ENCODE results near the gene MMP24OS. TPM values are rescaled to one million over a fixed set of nuclear protein-coding genes. Genes with fewer than 3 reads are reported as not detected.

Gene MMP24OS
- total RNA-seq, 4 donors from 2014 or later = 22.7 to 47.6 (median 25.4) TPM

DNA sequence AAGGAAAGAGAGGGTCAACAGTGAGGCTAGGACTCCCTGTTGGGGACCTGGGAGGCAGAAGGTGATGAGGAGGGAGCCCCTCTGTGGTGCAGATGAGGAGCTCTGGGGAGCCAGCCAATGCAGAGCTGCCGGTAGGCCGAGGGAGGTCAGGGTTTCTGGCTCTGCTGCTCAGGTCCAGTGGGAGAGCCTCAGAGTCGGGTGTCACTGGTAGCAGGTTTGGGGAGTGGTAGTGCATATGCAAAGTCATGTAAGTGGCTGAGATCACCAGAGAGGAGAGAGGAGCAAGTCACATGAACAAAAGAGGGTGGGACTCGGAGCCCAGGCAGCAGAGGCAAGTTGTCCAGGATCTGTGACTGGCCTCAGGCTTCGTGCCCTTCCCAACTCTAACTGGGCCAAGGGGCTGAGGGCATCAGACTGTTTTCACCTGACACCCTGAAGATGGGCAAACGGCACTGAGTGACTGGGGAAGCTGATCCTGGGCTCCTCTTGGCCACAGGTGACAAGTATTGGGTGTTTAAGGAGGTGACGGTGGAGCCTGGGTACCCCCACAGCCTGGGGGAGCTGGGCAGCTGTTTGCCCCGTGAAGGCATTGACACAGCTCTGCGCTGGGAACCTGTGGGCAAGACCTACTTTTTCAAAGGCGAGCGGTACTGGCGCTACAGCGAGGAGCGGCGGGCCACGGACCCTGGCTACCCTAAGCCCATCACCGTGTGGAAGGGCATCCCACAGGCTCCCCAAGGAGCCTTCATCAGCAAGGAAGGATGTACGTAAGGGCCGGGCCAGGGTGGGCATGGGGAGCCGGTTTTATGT is 6.6 kb downstream of the MMP24OS start:
- no peak for DNase-seq (ENCODE audit: low spot score in 2 of 2)
- intact Hi-C loops (cut with DNase I; ENCODE audit: low total_unique reads) = no loop called here
- H3K4me3 ChIP-seq (ENCODE audit: low read depth, poor library complexity, severe bottlenecking) = no peak overlapping the region
- 85 to 90% methylated on average over 20 of the region's 20 CpGs for WGBS, 2 donors
- no peak for TF ChIP-seq POLR2A (IDR thresholded peaks at IDR 0.05)
- TF ChIP-seq, protein P1, sequence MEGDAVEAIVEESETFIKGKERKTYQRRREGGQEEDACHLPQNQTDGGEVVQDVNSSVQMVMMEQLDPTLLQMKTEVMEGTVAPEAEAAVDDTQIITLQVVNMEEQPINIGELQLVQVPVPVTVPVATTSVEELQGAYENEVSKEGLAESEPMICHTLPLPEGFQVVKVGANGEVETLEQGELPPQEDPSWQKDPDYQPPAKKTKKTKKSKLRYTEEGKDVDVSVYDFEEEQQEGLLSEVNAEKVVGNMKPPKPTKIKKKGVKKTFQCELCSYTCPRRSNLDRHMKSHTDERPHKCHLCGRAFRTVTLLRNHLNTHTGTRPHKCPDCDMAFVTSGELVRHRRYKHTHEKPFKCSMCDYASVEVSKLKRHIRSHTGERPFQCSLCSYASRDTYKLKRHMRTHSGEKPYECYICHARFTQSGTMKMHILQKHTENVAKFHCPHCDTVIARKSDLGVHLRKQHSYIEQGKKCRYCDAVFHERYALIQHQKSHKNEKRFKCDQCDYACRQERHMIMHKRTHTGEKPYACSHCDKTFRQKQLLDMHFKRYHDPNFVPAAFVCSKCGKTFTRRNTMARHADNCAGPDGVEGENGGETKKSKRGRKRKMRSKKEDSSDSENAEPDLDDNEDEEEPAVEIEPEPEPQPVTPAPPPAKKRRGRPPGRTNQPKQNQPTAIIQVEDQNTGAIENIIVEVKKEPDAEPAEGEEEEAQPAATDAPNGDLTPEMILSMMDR (IDR thresholded peaks at IDR 0.05) = no peak

DNA sequence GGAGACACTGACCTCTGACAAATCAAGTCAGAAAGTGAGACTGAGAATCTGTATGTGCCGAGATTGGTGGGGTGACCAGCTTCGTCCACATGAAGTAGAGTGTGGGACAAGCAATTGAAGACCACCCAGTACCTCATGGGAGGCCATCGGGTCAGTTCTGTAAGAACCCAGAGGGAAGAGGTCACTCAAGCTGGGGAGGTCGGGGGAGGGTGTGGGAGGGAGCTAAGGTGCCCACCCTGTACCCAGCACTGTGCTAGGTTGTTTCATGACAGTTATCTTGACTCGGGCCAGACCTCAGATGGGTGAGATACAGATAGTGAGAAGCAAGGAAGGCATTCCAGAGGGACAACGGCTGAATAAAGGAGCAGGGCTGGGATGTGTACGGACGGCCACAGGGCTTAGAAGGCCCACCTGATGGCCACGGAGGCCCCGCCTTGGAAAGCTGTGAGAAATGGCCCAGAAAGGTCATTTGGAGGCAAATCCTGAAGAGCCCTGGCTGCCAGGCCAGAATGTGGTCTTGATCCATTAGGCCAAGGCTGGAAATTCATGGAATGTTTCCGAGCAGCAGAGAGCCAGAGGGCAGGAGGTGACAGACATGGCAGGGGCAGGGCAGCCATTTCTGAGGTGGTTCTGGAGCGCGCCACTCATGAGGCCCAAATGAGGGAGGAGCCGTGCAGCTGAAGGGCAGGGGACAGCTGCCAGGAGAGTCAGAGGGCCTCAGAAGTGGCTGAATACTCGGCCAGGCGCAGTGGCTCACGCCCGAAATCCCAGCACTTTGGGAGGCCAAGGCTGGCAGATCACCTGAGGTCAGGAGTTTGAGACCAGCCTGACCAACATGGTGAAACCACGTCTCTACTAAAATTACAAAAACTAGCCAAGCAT is 7.7 kb downstream of the MMP24OS start:
- H3K4me3 ChIP-seq (ENCODE audit: low read depth, poor library complexity, severe bottlenecking) = no peak overlapping the region
- no peak for TF ChIP-seq POLR2A (IDR thresholded peaks at IDR 0.05)
- TF ChIP-seq, protein P1 (IDR thresholded peaks at IDR 0.05) = no peak
- 86 to 91% methylated on average over 19 of the region's 19 CpGs for WGBS, 2 donors
- DNase-seq (ENCODE audit: low spot score in 2 of 2) = no peak
- intact Hi-C loops (cut with DNase I; ENCODE audit: low total_unique reads) = no loop called here

DNA sequence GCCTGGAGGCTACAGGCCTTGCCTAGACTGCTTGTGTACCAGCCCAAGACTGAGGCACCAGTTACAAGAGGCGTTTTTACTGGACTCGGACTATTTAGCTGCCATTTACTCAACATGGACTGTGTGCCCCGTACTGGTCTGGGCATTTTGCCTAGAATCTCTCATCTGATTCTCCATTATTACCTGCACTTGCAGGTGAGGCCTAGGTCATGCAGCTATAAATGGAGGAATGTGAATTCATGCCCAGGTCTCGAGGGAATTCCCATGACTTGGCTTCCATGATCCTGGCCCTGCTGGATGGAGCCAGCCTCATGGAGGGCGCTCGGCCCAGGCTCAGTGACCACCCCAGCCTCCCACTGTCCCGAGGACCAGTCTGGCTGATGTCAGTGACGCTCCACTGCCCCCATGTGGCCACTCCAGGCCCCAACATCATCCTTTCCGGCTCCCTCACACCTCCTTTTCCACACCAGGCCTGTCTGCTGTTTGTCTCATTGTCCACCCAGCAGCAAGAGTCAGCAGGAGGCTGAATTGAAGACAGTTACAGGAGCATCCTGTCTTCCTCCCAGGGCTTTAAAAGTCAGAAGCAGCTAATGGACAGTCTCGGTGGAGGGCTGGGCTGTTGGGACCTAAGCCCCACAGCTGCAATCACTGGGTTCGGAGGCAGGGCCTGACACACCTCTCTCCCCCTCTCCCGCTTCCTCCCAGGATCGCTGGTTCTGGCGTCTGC is 8.7 kb downstream of the MMP24OS start:
- no peak for DNase-seq (ENCODE audit: low spot score in 2 of 2)
- TF ChIP-seq, protein P1 (IDR thresholded peaks at IDR 0.05) = peak in 1 of 3 donors; percentile 27
- no peak for TF ChIP-seq POLR2A (IDR thresholded peaks at IDR 0.05)
- intact Hi-C loops (cut with DNase I; ENCODE audit: low total_unique reads) = loop anchor here (10.0 kb wide), 1 partner anchor 124 kb away; the partner anchor contains the start of gene EDEM2
- no peak overlapping the region for H3K4me3 ChIP-seq (ENCODE audit: low read depth, poor library complexity, severe bottlenecking)
- 60% methylated on average over 14 of the region's 14 CpGs for WGBS, 2 donors

DNA sequence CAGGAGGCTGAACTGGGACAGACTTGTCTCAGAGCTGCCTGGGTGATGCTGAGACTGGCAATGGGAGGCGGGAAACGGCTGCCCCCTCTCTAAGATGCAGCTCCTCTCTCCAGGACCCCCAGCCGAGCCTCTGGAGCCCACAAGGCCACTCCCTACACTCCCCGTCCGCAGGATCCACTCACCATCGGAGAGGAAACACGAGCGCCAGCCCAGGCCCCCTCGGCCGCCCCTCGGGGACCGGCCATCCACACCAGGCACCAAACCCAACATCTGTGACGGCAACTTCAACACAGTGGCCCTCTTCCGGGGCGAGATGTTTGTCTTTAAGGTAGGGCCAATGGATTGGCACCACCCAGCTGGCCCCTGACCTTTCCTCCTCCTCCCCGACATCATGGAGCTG is 10.8 kb downstream of the MMP24OS start:
- WGBS, 2 donors = 92 to 93% methylated on average over 16 of the region's 16 CpGs
- intact Hi-C loops (cut with DNase I; ENCODE audit: low total_unique reads) = loop anchor here (10.0 kb wide), 1 partner anchor 122 kb away; the partner anchor contains the start of gene EDEM2
- no peak for DNase-seq (ENCODE audit: low spot score in 2 of 2)
- H3K4me3 ChIP-seq (ENCODE audit: low read depth, poor library complexity, severe bottlenecking) = no peak overlapping the region
- TF ChIP-seq POLR2A (IDR thresholded peaks at IDR 0.05) = no peak
- TF ChIP-seq, protein P1 (IDR thresholded peaks at IDR 0.05) = no peak

DNA sequence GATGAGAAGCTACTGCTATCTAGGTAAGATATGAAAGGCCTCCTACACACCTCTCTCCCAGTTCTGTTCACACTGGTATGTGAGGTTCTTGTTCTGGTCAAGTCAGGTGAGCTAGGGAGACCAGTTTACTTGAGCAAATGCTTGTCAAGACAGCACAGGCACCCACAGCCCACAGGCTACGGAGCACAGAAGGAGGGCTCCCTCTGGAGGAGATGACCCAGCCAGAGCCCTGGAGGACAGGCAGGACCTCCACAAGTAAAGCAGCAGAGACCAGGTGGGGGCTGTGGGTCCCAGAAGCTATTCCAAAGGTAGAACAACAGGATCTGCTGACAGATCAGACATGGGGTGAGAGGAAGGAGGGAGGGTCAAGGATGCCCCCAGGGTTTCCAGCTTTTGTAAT is 13.2 kb downstream of the MMP24OS start:
- intact Hi-C loops (cut with DNase I; ENCODE audit: low total_unique reads) = loop anchor here (10.0 kb wide), 1 partner anchor 120 kb away; the partner anchor contains the start of gene EDEM2
- DNase-seq (ENCODE audit: low spot score in 2 of 2) = no peak

More for the DNA sequence above, 13.2 kb downstream of the MMP24OS start:
- 43 to 80% methylated on average over 1 of the region's 1 CpG for WGBS, 2 donors
- TF ChIP-seq, protein P1 (IDR thresholded peaks at IDR 0.05) = no peak
- no peak for TF ChIP-seq POLR2A (IDR thresholded peaks at IDR 0.05)
- H3K4me3 ChIP-seq (ENCODE audit: low read depth, poor library complexity, severe bottlenecking) = no peak overlapping the region

Measured in lower leg skin (tissue), 4 donors.